ENCODE results near the gene HNRNPAB.

- TF ChIP-seq RNF2 (IDR thresholded peaks at IDR 0.05) (no peak), ZFP91 (CRISPR knock-in tag; IDR thresholded peaks at IDR 0.05) (no peak), TCF7L2 (IDR thresholded peaks at IDR 0.05; ENCODE audit: low read depth, low read length) (no peak), TGIF2 (CRISPR knock-in tag; IDR thresholded peaks at IDR 0.05) (no peak), SPI1 (IDR thresholded peaks at IDR 0.05; ENCODE audit: borderline replicate concordance, low read depth, low read length) (no peak), ELF1 (tag; IDR thresholded peaks at IDR 0.05) (no peak), BHLHE40 (IDR thresholded peaks at IDR 0.05; ENCODE audit: low read length) (no peak), DMBX1 (CRISPR knock-in tag; IDR thresholded peaks at IDR 0.05; ENCODE audit: borderline replicate concordance) (no peak)
Measured at GRCh38 chr5:178160176-178160575, 44.2 kb upstream of the HNRNPAB start.

Measured in K562 (cell line).